Lower leg skin (tissue), 3 donors: Measurements from ENCODE around the gene WDR70.

Experiments
- POLR2A ChIP-seq, 2 donors: fragments of 450-650 bp; IDR thresholded peaks; one replicate each; pipeline ENCODE4 v1.6.1; 2016 to 2017; ENCODE audit warnings: antibody characterized with exemption in 2 of 2, mild to moderate bottlenecking in 1 of 2, moderate library complexity in 1 of 2
- TF ChIP-seq, protein P1 (sequence below), 3 donors: fragments of 450-650 bp; IDR thresholded peaks; one replicate each; pipeline ENCODE4 v1.5.1; 2016; ENCODE audit warnings: antibody characterized with exemption in 3 of 3, mild to moderate bottlenecking in 3 of 3, moderate library complexity in 2 of 3

- TF ChIP-seq, protein P1, sequence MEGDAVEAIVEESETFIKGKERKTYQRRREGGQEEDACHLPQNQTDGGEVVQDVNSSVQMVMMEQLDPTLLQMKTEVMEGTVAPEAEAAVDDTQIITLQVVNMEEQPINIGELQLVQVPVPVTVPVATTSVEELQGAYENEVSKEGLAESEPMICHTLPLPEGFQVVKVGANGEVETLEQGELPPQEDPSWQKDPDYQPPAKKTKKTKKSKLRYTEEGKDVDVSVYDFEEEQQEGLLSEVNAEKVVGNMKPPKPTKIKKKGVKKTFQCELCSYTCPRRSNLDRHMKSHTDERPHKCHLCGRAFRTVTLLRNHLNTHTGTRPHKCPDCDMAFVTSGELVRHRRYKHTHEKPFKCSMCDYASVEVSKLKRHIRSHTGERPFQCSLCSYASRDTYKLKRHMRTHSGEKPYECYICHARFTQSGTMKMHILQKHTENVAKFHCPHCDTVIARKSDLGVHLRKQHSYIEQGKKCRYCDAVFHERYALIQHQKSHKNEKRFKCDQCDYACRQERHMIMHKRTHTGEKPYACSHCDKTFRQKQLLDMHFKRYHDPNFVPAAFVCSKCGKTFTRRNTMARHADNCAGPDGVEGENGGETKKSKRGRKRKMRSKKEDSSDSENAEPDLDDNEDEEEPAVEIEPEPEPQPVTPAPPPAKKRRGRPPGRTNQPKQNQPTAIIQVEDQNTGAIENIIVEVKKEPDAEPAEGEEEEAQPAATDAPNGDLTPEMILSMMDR (IDR thresholded peaks at IDR 0.05), result no peak
- TF ChIP-seq POLR2A (IDR thresholded peaks at IDR 0.05), result no peak
Measured at GRCh38 chr5:37428044-37428443, 48.9 kb downstream of the WDR70 start.
